Measurements from ENCODE around the gene ADISSP. TPM values are rescaled to one million over a fixed set of nuclear protein-coding genes. Genes with fewer than 3 reads are reported as not detected.

ADISSP gene
- total RNA-seq, 1 experiment from 2014 or later, result 80.3 TPM

- intact Hi-C loops (cut with micrococcal nuclease; ENCODE audit: unreplicated experiment), result no loop called here
- H3K27ac ChIP-seq (ENCODE audit: low read depth, low read length, poor library complexity, severe bottlenecking), result no peak overlapping the region
- no TSS peak for BruUV-seq (replicated peaks)
- no peaks in the 10 kb centered on the region for H3K9me3 ChIP-seq (ENCODE audit: low read depth, low read length, poor library complexity, severe bottlenecking)
- POLR2A ChIA-PET (ENCODE audit: low non-redundant PET), result no interaction called here
- CTCF ChIA-PET, result no interaction called here
- H3K4me1 ChIP-seq (ENCODE audit: insufficient read depth, low read length, poor library complexity, severe bottlenecking), result no peaks in the 10 kb centered on the region
- H3K4me3 ChIP-seq (ENCODE audit: low read depth, low read length, poor library complexity, severe bottlenecking), result no peak overlapping the region
- TF ChIP-seq CTCF (conservative IDR thresholded peaks at IDR 0.05; ENCODE audit: low read depth, low read length), result no peak
- TF ChIP-seq EZH2 (IDR thresholded peaks at IDR 0.05; ENCODE audit: borderline replicate concordance, low read depth, low read length, poor library complexity, severe bottlenecking), result no peak
- peaks cover 9% of the 10 kb centered on the region for H3K36me3 ChIP-seq (ENCODE audit: insufficient read depth, low read length, poor library complexity, severe bottlenecking)
- no peak for DNase-seq (ENCODE audit: low spot score)
- H3K27me3 ChIP-seq (replicated peaks; ENCODE audit: insufficient read depth, low read depth, low read length, poor library complexity), result no peaks in the 10 kb centered on the region
Measured at GRCh38 chr20:3754276-3754630, 13.3 kb downstream of the ADISSP start.

- Histone ChIP-seq H3K36me3 (ENCODE audit: insufficient read depth, low read length, poor library complexity, severe bottlenecking) (peaks cover 9% of the 10 kb centered on the region), H3K27ac (ENCODE audit: low read depth, low read length, poor library complexity, severe bottlenecking) (no peak overlapping the region), H3K27me3 (replicated peaks; ENCODE audit: insufficient read depth, low read depth, low read length, poor library complexity) (no peaks in the 10 kb centered on the region), H3K4me3 (ENCODE audit: low read depth, low read length, poor library complexity, severe bottlenecking) (no peak overlapping the region), H3K9me3 (ENCODE audit: low read depth, low read length, poor library complexity, severe bottlenecking) (no peaks in the 10 kb centered on the region), H3K4me1 (ENCODE audit: insufficient read depth, low read length, poor library complexity, severe bottlenecking) (no peaks in the 10 kb centered on the region)
- BruUV-seq (replicated peaks), result TSS peak; percentile 85
- ChIA-PET POLR2A (ENCODE audit: low non-redundant PET) (no interaction called here), CTCF (interaction anchor here (0.6 to 1.5 kb wide), 6 partner anchors 12 to 101 kb away, joined by 3 to 6 read pairs (median 4); partner anchors contain the start of genes ADISSP and SPEF1)
- no peak for DNase-seq (ENCODE audit: low spot score)
- intact Hi-C loops (cut with micrococcal nuclease; ENCODE audit: unreplicated experiment), result loop anchor here (1.0 kb wide), 1 partner anchor 28 kb away; the partner anchor contains the start of gene SPEF1
- no peak for TF ChIP-seq CTCF (conservative IDR thresholded peaks at IDR 0.05; ENCODE audit: low read depth, low read length)
- no peak for TF ChIP-seq EZH2 (IDR thresholded peaks at IDR 0.05; ENCODE audit: borderline replicate concordance, low read depth, low read length, poor library complexity, severe bottlenecking)
Measured at GRCh38 chr20:3753501-3754275, 13.9 kb downstream of the ADISSP start.

- CTCF ChIA-PET, result interaction anchor here (0.6 to 1.5 kb wide), 6 partner anchors 11 to 102 kb away, joined by 3 to 6 read pairs (median 4); partner anchors contain the start of genes ADISSP and SPEF1
- no peaks in the 10 kb centered on the region for H3K27me3 ChIP-seq (replicated peaks; ENCODE audit: insufficient read depth, low read depth, low read length, poor library complexity)
- H3K4me1 ChIP-seq (ENCODE audit: insufficient read depth, low read length, poor library complexity, severe bottlenecking), result no peaks in the 10 kb centered on the region
- intact Hi-C loops (cut with micrococcal nuclease; ENCODE audit: unreplicated experiment), result loop anchor here (1.0 kb wide), 1 partner anchor 28 kb away; the partner anchor contains the start of gene SPEF1
- BruUV-seq (replicated peaks), result no TSS peak
- TF ChIP-seq CTCF (conservative IDR thresholded peaks at IDR 0.05; ENCODE audit: low read depth, low read length) (peak; percentile 85), EZH2 (IDR thresholded peaks at IDR 0.05; ENCODE audit: borderline replicate concordance, low read depth, low read length, poor library complexity, severe bottlenecking) (no peak)
- H3K9me3 ChIP-seq (ENCODE audit: low read depth, low read length, poor library complexity, severe bottlenecking), result no peaks in the 10 kb centered on the region
- peaks cover 9% of the 10 kb centered on the region for H3K36me3 ChIP-seq (ENCODE audit: insufficient read depth, low read length, poor library complexity, severe bottlenecking)
- H3K4me3 ChIP-seq (ENCODE audit: low read depth, low read length, poor library complexity, severe bottlenecking), result no peak overlapping the region
- POLR2A ChIA-PET (ENCODE audit: low non-redundant PET), result no interaction called here
- no peak overlapping the region for H3K27ac ChIP-seq (ENCODE audit: low read depth, low read length, poor library complexity, severe bottlenecking)
- DNase-seq (ENCODE audit: low spot score), result peak; percentile 72
Measured at GRCh38 chr20:3753098-3753497, 14.5 kb downstream of the ADISSP start.
